Mesenchymal stem cell (in vitro differentiated cells and primary cell): Measurements from ENCODE around the gene PSMC3.

Experiments
- DNase-seq: peaks from one replicate; pipeline ENCODE4 v3.0.0-alpha.2; 2013
- H2AFZ ChIP-seq: one replicate; pipeline ENCODE4 v1.6.1; 2013; ENCODE audit warnings: low read depth, mild to moderate bottlenecking, control low read depth, inconsistent platforms, low read length, moderate library complexity
- H2AK5ac ChIP-seq: 2 replicates; pipeline ENCODE4 v1.6.1; 2013; ENCODE audit warnings: low read length, moderate library complexity, mild to moderate bottlenecking, inconsistent platforms; ENCODE audit not compliant: severe bottlenecking
- H2BK120ac ChIP-seq: one replicate; pipeline ENCODE4 v1.6.1; 2013; ENCODE audit warnings: low read depth, mild to moderate bottlenecking, inconsistent platforms, low read length, moderate library complexity
- H2BK12ac ChIP-seq, 2 experiments: one replicate each; pipeline ENCODE4 v1.6.1; 2013; ENCODE audit warnings: inconsistent platforms in 2 of 2, low read length in 2 of 2, mild to moderate bottlenecking in 2 of 2, moderate library complexity in 2 of 2, control low read depth in 1 of 2
- H2BK15ac ChIP-seq: one replicate; pipeline ENCODE4 v1.6.1; 2013; ENCODE audit warnings: mild to moderate bottlenecking, low read depth, inconsistent platforms; ENCODE audit not compliant: poor library complexity, severe bottlenecking
- H2BK5ac ChIP-seq: 2 replicates; pipeline ENCODE4 v1.6.1; 2013; ENCODE audit warnings: low read depth, mild to moderate bottlenecking, low read length, control low read depth, inconsistent platforms; ENCODE audit not compliant: poor library complexity, severe bottlenecking
- H3K14ac ChIP-seq, 2 experiments: one replicate each; pipeline ENCODE4 v1.6.1; 2013; ENCODE audit warnings: inconsistent platforms in 2 of 2, low read length in 2 of 2, control low read depth in 1 of 2, mild to moderate bottlenecking in 1 of 2, moderate library complexity in 1 of 2
- H3K18ac ChIP-seq, 2 experiments: one replicate each; pipeline ENCODE4 v1.6.1; 2013; ENCODE audit warnings: inconsistent platforms in 2 of 2, low read length in 2 of 2, control low read depth in 1 of 2, low read depth in 1 of 2, mild to moderate bottlenecking in 1 of 2
- H3K23ac ChIP-seq, 2 experiments: one replicate each; pipeline ENCODE4 v1.6.1; 2013; ENCODE audit warnings: inconsistent platforms in 2 of 2, low read length in 2 of 2, mild to moderate bottlenecking in 2 of 2, moderate library complexity in 2 of 2, control low read depth in 1 of 2
- H3K27ac ChIP-seq: 2 replicates; pipeline ENCODE4 v1.5.1; 2013; ENCODE audit warnings: mild to moderate bottlenecking, moderate library complexity, low read length, control low read depth, inconsistent platforms; ENCODE audit not compliant: poor library complexity, severe bottlenecking
- H3K27me3 ChIP-seq, 2 experiments: 2 replicates each; pipeline versions ENCODE4 v1.6.1 to v1.7.0; 2013; ENCODE audit warnings: low read length in 2 of 2, mild to moderate bottlenecking in 2 of 2, moderate library complexity in 2 of 2, control low read depth in 1 of 2, inconsistent platforms in 1 of 2; ENCODE audit not compliant: control insufficient read depth in 1 of 2, insufficient read depth in 1 of 2
- H3K36me3 ChIP-seq, 2 experiments: 2 replicates each; pipeline versions ENCODE4 v1.6.1 to v1.7.0; 2013; ENCODE audit warnings: low read length in 2 of 2, control low read depth in 1 of 2, inconsistent platforms in 1 of 2, low read depth in 1 of 2, mild to moderate bottlenecking in 1 of 2; ENCODE audit not compliant: insufficient read depth in 2 of 2, control insufficient read depth in 1 of 2
- H3K4ac ChIP-seq, 2 experiments: one replicate each; pipeline ENCODE4 v1.6.1; 2013; ENCODE audit warnings: inconsistent platforms in 2 of 2, low read length in 2 of 2, mild to moderate bottlenecking in 2 of 2, moderate library complexity in 2 of 2, control low read depth in 1 of 2, low read depth in 1 of 2
- H3K4me1 ChIP-seq: 2 replicates; pipeline ENCODE4 v1.6.1; 2013; ENCODE audit warnings: low read depth, low read length, control low read depth; ENCODE audit not compliant: control insufficient read depth, insufficient read depth
- H3K4me2 ChIP-seq: 2 replicates; pipeline ENCODE4 v1.6.1; 2013; ENCODE audit warnings: low read length, mild to moderate bottlenecking, inconsistent platforms; ENCODE audit not compliant: poor library complexity, severe bottlenecking
- H3K4me3 ChIP-seq, 2 experiments: 2 replicates each; pipeline versions ENCODE4 v1.5.1 to v1.7.0; 2013; ENCODE audit warnings: low read length in 2 of 2, mild to moderate bottlenecking in 2 of 2, control low read depth in 1 of 2, low read depth in 1 of 2; ENCODE audit not compliant: insufficient read depth in 1 of 2
- H3K79me1 ChIP-seq: replicated peaks from 2 replicates; pipeline ENCODE4 v1.6.1; 2013; ENCODE audit warnings: mild to moderate bottlenecking, control low read depth, low read length, inconsistent platforms; ENCODE audit not compliant: poor library complexity, severe bottlenecking
- H3K9ac ChIP-seq: 2 replicates; pipeline ENCODE4 v1.7.0; 2013; ENCODE audit warnings: mild to moderate bottlenecking, low read length, moderate library complexity
- H3K9me3 ChIP-seq: 2 replicates; pipeline ENCODE4 v1.7.0; 2013; ENCODE audit warnings: mild to moderate bottlenecking, low read length; ENCODE audit not compliant: control insufficient read depth
- H4K8ac ChIP-seq: one replicate; pipeline ENCODE4 v1.6.1; 2013; ENCODE audit warnings: inconsistent platforms, mild to moderate bottlenecking, low read length, moderate library complexity
- H4K91ac ChIP-seq: one replicate; pipeline ENCODE4 v1.6.1; 2013; ENCODE audit warnings: mild to moderate bottlenecking, low read length, inconsistent platforms
- WGBS: methylation state at CpG from one replicate; pipeline ENCODE4 v1.1.7; 2013; ENCODE audit warnings: mixed read lengths; 5-methylcytosine and 5-hydroxymethylcytosine counted together

The PSMC3 gene

DNA sequence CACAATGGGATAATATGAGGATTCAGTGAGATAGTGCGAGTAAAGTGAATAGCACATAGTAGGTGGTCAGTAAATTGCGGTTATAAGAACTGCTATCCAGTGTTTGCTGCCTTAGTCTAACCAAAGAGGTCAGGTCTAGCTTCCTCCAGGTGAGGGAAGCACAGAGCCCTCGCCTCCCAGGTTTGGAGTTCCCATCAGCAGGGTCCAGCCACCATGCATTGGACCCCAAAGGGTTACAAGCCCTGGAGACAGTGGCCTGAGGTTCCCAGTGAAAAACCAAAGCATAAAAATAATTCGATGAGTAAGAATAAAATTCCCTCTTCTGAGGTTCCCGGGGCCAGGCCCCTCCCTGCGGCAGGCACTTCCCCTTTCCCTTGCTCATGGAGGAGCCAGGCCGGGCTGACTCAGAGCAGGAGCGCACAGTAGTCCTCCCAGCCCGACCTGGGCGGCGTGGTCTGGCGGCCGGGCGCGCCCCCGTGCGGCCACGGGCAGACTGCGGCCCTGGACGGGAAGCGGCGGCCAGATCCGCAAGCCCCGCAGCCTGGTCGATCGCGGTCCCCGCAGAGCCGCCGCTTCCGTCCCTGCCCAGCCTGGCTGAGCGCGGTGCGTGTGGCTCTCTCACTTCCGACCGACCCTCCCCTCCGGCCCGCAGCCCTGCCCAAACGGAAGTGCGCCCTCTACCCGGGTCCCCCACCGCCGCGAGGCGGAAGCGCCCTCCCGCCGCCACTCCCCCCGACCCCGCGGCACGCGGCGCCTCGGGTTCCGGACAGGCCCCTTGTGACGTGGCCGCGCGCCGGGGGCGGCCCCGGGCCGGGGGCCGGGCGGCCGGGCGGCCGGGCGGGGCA, 18.3 kb downstream of the PSMC3 start, which contains the start of gene SLC39A13:
SLC39A13 (plus strand) TSS at position 845 of the 845 bp plus-strand sequence. CDS start 1,505 bp downstream, outside the sequence.
- Histone ChIP-seq H3K27ac (peak within 1 kb of the TSS; percentile 98), H2BK5ac (peak within 1 kb of the TSS; percentile 93), H2BK120ac (peak within 1 kb of the TSS; percentile 73), H2AFZ (peak within 1 kb of the TSS; percentile 29), H3K23ac (peak within 1 kb of the TSS in 1 of 2 experiments; percentile 77), H3K14ac (peak within 1 kb of the TSS in 1 of 2 experiments; percentile 95), H3K4me2 (peak within 1 kb of the TSS; percentile 87), H2BK12ac (peak within 1 kb of the TSS; percentile 34 to 84), H4K8ac (peak within 1 kb of the TSS; percentile 96), H4K91ac (peak within 1 kb of the TSS; percentile 93), H3K9ac (peak within 1 kb of the TSS; percentile 100), H3K36me3 (peaks cover 23 to 25% of the 10 kb centered on the region in 2 experiments), H3K4me1 (peaks cover 34% of the 10 kb centered on the region), H3K9me3 (no peaks in the 10 kb centered on the region), H3K79me1 (peaks cover 9% of the 10 kb centered on the region), H2BK15ac (peak within 1 kb of the TSS; percentile 97), H2AK5ac (peak within 1 kb of the TSS; percentile 78), H3K4me3 (peak within 1 kb of the TSS; percentile 80 to 98), H3K18ac (peak within 1 kb of the TSS; percentile 82 to 91), H3K4ac (peak within 1 kb of the TSS; percentile 98 to 99), H3K27me3 (no peaks in the 10 kb centered on the region)
- DNase-seq = peak; percentile 96
- 3% methylated on average over 43 of the region's 70 CpGs for WGBS

DNA sequence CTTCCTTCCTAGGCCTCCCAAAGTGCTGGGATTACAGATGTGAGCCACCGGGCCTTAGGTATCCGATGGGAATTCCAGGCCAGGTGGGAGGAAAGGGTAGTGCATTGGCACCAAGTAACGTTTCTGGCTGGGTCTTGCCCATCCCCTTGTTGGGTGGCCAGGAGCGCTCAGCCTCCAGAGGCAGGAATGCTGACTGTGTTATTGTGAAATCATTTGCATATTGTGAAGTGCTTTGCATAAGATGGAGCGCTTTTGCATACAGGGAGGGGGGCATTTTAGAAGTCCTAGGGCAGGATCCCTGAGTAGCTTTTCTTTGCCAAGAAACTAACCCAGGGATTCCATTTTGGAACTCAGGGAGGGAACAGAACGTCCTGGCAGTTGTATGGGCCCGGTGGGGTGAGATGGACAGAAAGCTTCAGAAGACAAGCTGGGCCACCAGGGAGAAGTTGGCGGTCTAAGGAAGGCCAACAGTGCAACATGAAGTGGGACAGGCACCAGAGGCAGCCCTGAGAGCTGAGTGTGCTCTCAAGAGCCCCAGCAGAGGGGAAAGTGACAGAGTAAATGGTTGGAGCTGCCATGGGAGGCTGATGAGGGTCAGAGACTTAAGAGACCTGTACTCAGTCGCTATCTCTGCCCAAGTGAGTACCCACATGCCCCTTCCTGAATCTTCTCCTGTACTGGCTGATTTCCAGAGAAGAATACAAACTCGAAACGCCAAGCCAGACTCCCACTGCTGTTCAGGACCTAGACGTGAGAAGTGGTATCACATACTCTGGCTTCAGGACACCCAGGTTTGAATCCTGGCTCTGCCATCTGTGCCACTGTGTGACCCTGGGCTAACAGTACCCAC, 19.1 kb downstream of the PSMC3 start:
- H3K14ac ChIP-seq = peak overlapping the region in 1 of 2 experiments; percentile 76
- H2BK5ac ChIP-seq = no peak overlapping the region
- H3K9ac ChIP-seq = peak overlapping the region; percentile 93
- H3K36me3 ChIP-seq = peaks cover 18 to 20% of the 10 kb centered on the region in 2 experiments
- H2BK12ac ChIP-seq = peak overlapping the region; percentile 34 to 46
- no peak overlapping the region for H3K23ac ChIP-seq
- peak overlapping the region; percentile 78 for H2AK5ac ChIP-seq
- H3K27me3 ChIP-seq = no peaks in the 10 kb centered on the region
- peak; percentile 38 for DNase-seq
- H2BK15ac ChIP-seq = no peak overlapping the region
- peak overlapping the region; percentile 65 to 82 for H3K18ac ChIP-seq
- H2AFZ ChIP-seq = peak overlapping the region; percentile 29
- WGBS = 74% methylated on average over 12 of the region's 12 CpGs
- H3K4ac ChIP-seq = peak overlapping the region; percentile 49 to 98
- H3K79me1 ChIP-seq = peaks cover 5% of the 10 kb centered on the region
- H3K27ac ChIP-seq = peak overlapping the region; percentile 95
- H3K4me2 ChIP-seq = peak overlapping the region; percentile 76
- peak overlapping the region; percentile 74 for H4K91ac ChIP-seq
- peaks cover 31% of the 10 kb centered on the region for H3K4me1 ChIP-seq
- peak overlapping the region; percentile 21 for H2BK120ac ChIP-seq
- peak overlapping the region in 1 of 2 experiments; percentile 82 for H3K4me3 ChIP-seq
- H4K8ac ChIP-seq = peak overlapping the region; percentile 96
- no peaks in the 10 kb centered on the region for H3K9me3 ChIP-seq

- Histone ChIP-seq H4K8ac (no peak overlapping the region), H3K79me1 (peaks cover 2% of the 10 kb centered on the region), H2AFZ (no peak overlapping the region), H3K4ac (no peak overlapping the region), H3K4me1 (peaks cover 24% of the 10 kb centered on the region), H3K27ac (no peak overlapping the region), H3K18ac (no peak overlapping the region), H2BK12ac (no peak overlapping the region), H2BK15ac (no peak overlapping the region), H2BK5ac (no peak overlapping the region), H3K14ac (no peak overlapping the region), H2BK120ac (no peak overlapping the region), H3K4me3 (no peak overlapping the region), H3K27me3 (no peaks in the 10 kb centered on the region), H3K36me3 (no peaks in the 10 kb centered on the region), H3K23ac (no peak overlapping the region), H4K91ac (no peak overlapping the region), H2AK5ac (no peak overlapping the region), H3K9ac (no peak overlapping the region), H3K4me2 (no peak overlapping the region), H3K9me3 (no peaks in the 10 kb centered on the region)
- no peak for DNase-seq
- WGBS = 84% methylated on average over 3 of the region's 3 CpGs
Measured at GRCh38 chr11:47403571-47403970, 22.7 kb downstream of the PSMC3 start.
